HepG2 (cell line): ENCODE data around the gene NR1I2. TPM values are rescaled to one million over a fixed set of nuclear protein-coding genes. Genes with fewer than 3 reads are reported as not detected.

ENCODE experiments used
- ATAC-seq: fragments of 200-7000 bp; cut with Tn5 transposase; 3 replicates; pipeline ENCODE4 v1.9.1; 2020; ENCODE audit warnings: mild to moderate bottlenecking, moderate library complexity
- BruUV-seq: library from RNA; stranded (reverse); fragments of 400-500 nt; replicated peaks from 2 replicates; lab custom pipeline; 2021; lab: Mats Ljungman, UMichigan
- CTCF ChIA-PET: fragments of 300-600 bp; formaldehyde crosslinking; extraction: SDS; loops from one replicate; lab custom pipeline; 2021; ENCODE audit warnings: low total read pairs, inconsistent platforms, low intra/inter-chr PET ratio; lab: Yijun Ruan, JAX
- POLR2A ChIA-PET: fragments of 350-600 bp; sonication (Branson Sonifier 250); formaldehyde crosslinking; loops from one replicate; lab custom pipeline; 2020; ENCODE audit warnings: antibody characterized with exemption, inconsistent platforms; lab: Yijun Ruan, JAX
- DNase-seq: peaks from one replicate; pipeline ENCODE4 v3.0.0-alpha.2; 2015; ENCODE audit warnings: low spot score
- FAIRE-seq: peaks from 3 replicates; lab custom pipeline; 2011; peaks lifted over from hg19 to GRCh38; lab: Jason Lieb, UNC
- H2AFZ ChIP-seq: one replicate; pipeline ENCODE4 v1.6.1; 2011; ENCODE audit warnings: low read length, inconsistent platforms
- H3K27ac ChIP-seq: fragments of 300-600 bp; 3 replicates; pipeline ENCODE4 v1.8.0; 2011; ENCODE audit warnings: mixed run types, mild to moderate bottlenecking, mixed read lengths, low read length, inconsistent platforms; ENCODE audit not compliant: insufficient read depth; ENCODE audit errors: extremely low read length
- H3K27me3 ChIP-seq, 2 experiments: fragments of 200-600 bp in 1 of 2; 2 replicates in 1 of 2; 3 replicates in 1 of 2; pipeline versions ENCODE4 v1.6.0 to v1.8.0; 2011; ENCODE audit warnings: low read length in 2 of 2, mild to moderate bottlenecking in 2 of 2, moderate library complexity in 2 of 2, inconsistent platforms in 1 of 2; ENCODE audit not compliant: insufficient read depth in 2 of 2, control insufficient read depth in 1 of 2
- H3K36me3 ChIP-seq, 2 experiments: fragments of 200-600 bp in 1 of 2; replicated peaks in 1 of 2; 2 replicates in 1 of 2; 3 replicates in 1 of 2; pipeline versions ENCODE4 v1.5.1 to v1.8.0; 2011; ENCODE audit warnings: low read length in 2 of 2, inconsistent platforms in 1 of 2; ENCODE audit not compliant: insufficient read depth in 2 of 2, control insufficient read depth in 1 of 2
- H3K4me1 ChIP-seq: 2 replicates; pipeline ENCODE4 v1.5.1; 2012; ENCODE audit warnings: low read length, inconsistent platforms; ENCODE audit not compliant: insufficient read depth
- H3K4me2 ChIP-seq: 2 replicates; pipeline ENCODE4 v1.6.0; 2011; ENCODE audit warnings: low read depth, low read length, inconsistent platforms
- H3K4me3 ChIP-seq, 3 experiments: fragments of 200-600 bp in 1 of 3; sonication (generic), shearing (Covaris generic) in 1 of 3; replicated peaks in 1 of 3; 2 replicates each; pipeline ENCODE4 v1.5.1; 2011 to 2016; ENCODE audit warnings: low read length in 3 of 3, inconsistent platforms in 2 of 3, low read depth in 2 of 3, mild to moderate bottlenecking in 2 of 3, control low read depth in 1 of 3, mixed read lengths in 1 of 3; ENCODE audit not compliant: insufficient read depth in 1 of 3
- H3K79me2 ChIP-seq: one replicate; pipeline ENCODE4 v1.6.1; 2011; ENCODE audit warnings: low read length, inconsistent platforms; ENCODE audit not compliant: insufficient read depth
- H3K9ac ChIP-seq: 2 replicates; pipeline ENCODE4 v1.6.0; 2011; ENCODE audit warnings: mild to moderate bottlenecking, low read depth, low read length, inconsistent platforms; ENCODE audit not compliant: insufficient read depth
- H3K9me3 ChIP-seq: 2 replicates; pipeline ENCODE4 v1.5.1; 2012; ENCODE audit warnings: mild to moderate bottlenecking, low read length
- H4K20me1 ChIP-seq: 2 replicates; pipeline ENCODE4 v1.6.0; 2011; ENCODE audit warnings: inconsistent platforms, mild to moderate bottlenecking, low read length, moderate library complexity; ENCODE audit not compliant: insufficient read depth
- ELF3 ChIP-seq: IDR thresholded peaks from 2 replicates; pipeline ENCODE4 v1.6.1; 2016; ENCODE audit warnings: missing genetic modification reagents, missing compliant biosample characterization
- FOXP1 ChIP-seq, 2 experiments: fragments of 450-650 bp in 1 of 2; IDR thresholded peaks; 2 replicates each; pipeline ENCODE4 v1.6.1; 2017 to 2018; ENCODE audit warnings: antibody characterized with exemption in 1 of 2
- IRX3 ChIP-seq: sonication (generic); formaldehyde crosslinking; IDR thresholded peaks from 2 replicates; pipeline ENCODE4 v1.8.1; 2023; ENCODE audit warnings: mild to moderate bottlenecking, low read depth, missing genetic modification reagents, borderline replicate concordance
- KDM2A ChIP-seq: sonication (generic); formaldehyde crosslinking; IDR thresholded peaks from 2 replicates; pipeline ENCODE4 v1.4.0; 2020; ENCODE audit warnings: low read depth, missing genetic modification reagents, borderline replicate concordance
- MAZ ChIP-seq, 2 experiments: sonication (generic) in 1 of 2; formaldehyde crosslinking in 1 of 2; IDR thresholded peaks; 2 replicates each; pipeline versions ENCODE4 v1.5.0 to v1.6.1; 2012 to 2020; ENCODE audit warnings: low read depth in 2 of 2, mild to moderate bottlenecking in 2 of 2, borderline replicate concordance in 1 of 2, improper control_type of control experiment in 1 of 2, low read length in 1 of 2, missing genetic modification reagents in 1 of 2, moderate library complexity in 1 of 2
- MYC ChIP-seq: sonication (generic); formaldehyde crosslinking; IDR thresholded peaks from 2 replicates; pipeline ENCODE4 v1.9.0; 2021; ENCODE audit warnings: missing genetic modification reagents, borderline replicate concordance
- NFKBIZ ChIP-seq: IDR thresholded peaks from 2 replicates; pipeline ENCODE4 v1.6.1; 2018; ENCODE audit warnings: missing genetic modification reagents, missing compliant biosample characterization
- PHF5A ChIP-seq: IDR thresholded peaks from one replicate; pipeline ENCODE4 v1.6.1; 2018; ENCODE audit warnings: low read depth, missing genetic modification reagents; ENCODE audit not compliant: unreplicated experiment
- PRMT3 ChIP-seq: sonication (generic); formaldehyde crosslinking; IDR thresholded peaks from 2 replicates; pipeline ENCODE4 v1.8.1; 2022; ENCODE audit warnings: low read depth, mild to moderate bottlenecking, moderate library complexity, missing genetic modification reagents, borderline replicate concordance
- SRSF9 ChIP-seq: fragments of 200-400 bp; formaldehyde crosslinking; IDR thresholded peaks from 2 replicates; pipeline ENCODE4 v1.6.1; 2018; ENCODE audit warnings: borderline replicate concordance, mild to moderate bottlenecking, low read depth, low read length; ENCODE audit not compliant: insufficient read depth, poor library complexity, severe bottlenecking
- TGIF2 ChIP-seq: IDR thresholded peaks from 2 replicates; pipeline ENCODE4 v1.6.1; 2016; ENCODE audit warnings: control low read depth, missing compliant biosample characterization
- ZKSCAN8 ChIP-seq: IDR thresholded peaks from 2 replicates; pipeline ENCODE4 v1.6.1; 2016; ENCODE audit warnings: borderline replicate concordance, missing genetic modification reagents, missing compliant biosample characterization
- ZNF256 ChIP-seq: sonication (generic); formaldehyde crosslinking; conservative IDR thresholded peaks from 2 replicates; pipeline ENCODE4 v1.4.0; 2020; ENCODE audit warnings: missing genetic modification reagents
- ZNF44 ChIP-seq: sonication (generic); formaldehyde crosslinking; IDR thresholded peaks from 2 replicates; pipeline ENCODE4 v1.5.1; 2020; ENCODE audit warnings: mild to moderate bottlenecking, missing genetic modification reagents
- ZNF557 ChIP-seq: sonication (generic); formaldehyde crosslinking; IDR thresholded peaks from 2 replicates; pipeline ENCODE4 v1.4.0; 2020; ENCODE audit warnings: missing genetic modification reagents
- ZNF709 ChIP-seq: sonication (generic); formaldehyde crosslinking; IDR thresholded peaks from 2 replicates; pipeline ENCODE4 v1.5.0; 2020; ENCODE audit warnings: mild to moderate bottlenecking, missing genetic modification reagents
- WGBS: methylation state at CpG from one replicate; pipeline ENCODE4 v1.1.6; 2017; ENCODE audit warnings: low lambda C conversion rate; 5-methylcytosine and 5-hydroxymethylcytosine counted together
- in situ Hi-C: cut with HindIII; loops from 2 replicates; pipeline ENCODE4 v1.10.0; 2017; ENCODE audit warnings: low pct_unique_long_range_greater_than_20kb; ENCODE audit not compliant: extremely low pct_ligation_motif_present
- intact Hi-C: fragments of 100-400 bp; cut with micrococcal nuclease; formaldehyde crosslinking; loops from one replicate; pipeline ENCODE4 v1.10.0; 2022; ENCODE audit not compliant: unreplicated experiment
- polyA plus RNA-seq, 8 experiments: library from polyadenylated mRNA; depleted of rRNA in 3 of 8; stranded (reverse) in 7 of 8; unstranded in 1 of 8; fragments of >200 nt; fragmentation: Illumina TruSeq in 4 of 8; extraction: Trizol in 4 of 8; gene quantifications; 2 replicates each; pipeline versions ENCODE4 v1.2.1 to v1.2.3, GENCODE V29; 2011 to 2016; ENCODE audit warnings: low read depth in 4 of 8, missing spikeins in 1 of 8, mixed read lengths in 1 of 8; ENCODE audit not compliant: insufficient read depth in 1 of 8
- total RNA-seq, 5 experiments: library from RNA; depleted of rRNA; stranded (reverse); fragments of >200 nt; fragmentation: Illumina TruSeq; extraction: Trizol; gene quantifications; 2 replicates each; pipeline ENCODE4 v1.2.3, GENCODE V29; 2016; ENCODE audit warnings: low read depth in 1 of 5
- TF ChIP-seq, protein P1 (sequence below): sonication (generic); formaldehyde crosslinking; IDR thresholded peaks from 2 replicates; pipeline ENCODE4 v1.4.0; 2020; ENCODE audit warnings: missing genetic modification reagents

Gene NR1I2
- total and polyA plus RNA-seq, 2 of the 13 experiments (the other 11 are each of a cell fraction or from before 2014, with no cell fraction given), result 8.8 to 13.4 TPM

DNA sequence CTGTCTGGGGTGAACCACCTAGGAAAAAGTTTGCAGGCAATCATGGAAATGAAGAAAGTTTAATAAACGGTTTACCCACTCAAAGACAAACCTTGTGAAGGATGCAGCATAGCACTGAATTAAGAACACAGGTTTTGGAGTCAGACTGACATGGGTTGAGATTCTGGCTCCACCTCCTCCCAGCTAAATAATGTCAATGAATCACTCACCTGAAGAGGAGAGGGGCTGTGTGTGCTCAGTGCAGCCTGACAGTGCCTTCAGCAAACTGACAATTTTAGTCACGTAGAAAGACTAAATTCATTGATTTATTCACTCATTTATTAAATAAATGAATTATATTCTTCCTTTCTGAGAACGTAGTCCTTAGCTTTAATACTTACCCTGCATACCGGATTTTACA lies 18.9 kb downstream of the NR1I2 start:
- whole genome bisulfite sequencing, result 92% methylated on average over 4 of the region's 4 CpGs
- H2AFZ ChIP-seq, result no peak overlapping the region
- ATAC-seq (no peak), FAIRE-seq (no peak), DNase-seq (no peak)
- H3K79me2 ChIP-seq, result no peaks in the 10 kb centered on the region
- H3K27me3 ChIP-seq, result no peaks in the 10 kb centered on the region
- intact Hi-C loops (no loop called here), in situ Hi-C loops (no loop called here)
- H3K4me3 ChIP-seq, result no peak overlapping the region
- ChIA-PET POLR2A (interaction anchor here (0.9 kb wide), 1 partner anchor 13 kb away, joined by 3 read pairs; no protein-coding TSS in a partner anchor), CTCF (no interaction called here)
- H3K9me3 ChIP-seq, result no peaks in the 10 kb centered on the region
- no peak overlapping the region for H3K4me2 ChIP-seq
- TF ChIP-seq KDM2A (CRISPR knock-in tag), result no peak
- no peak for TF ChIP-seq PHF5A (CRISPR knock-in tag)
- TF ChIP-seq FOXP1 (IDR thresholded peaks at IDR 0.05), result no peak
- TF ChIP-seq FOXP1 (CRISPR knock-in tag; IDR thresholded peaks at IDR 0.05), result no peak
- TF ChIP-seq ZKSCAN8 (CRISPR knock-in tag), result no peak
- TF ChIP-seq ZNF44 (CRISPR knock-in tag), result no peak
- no peak for TF ChIP-seq SRSF9
- TF ChIP-seq, protein P1, sequence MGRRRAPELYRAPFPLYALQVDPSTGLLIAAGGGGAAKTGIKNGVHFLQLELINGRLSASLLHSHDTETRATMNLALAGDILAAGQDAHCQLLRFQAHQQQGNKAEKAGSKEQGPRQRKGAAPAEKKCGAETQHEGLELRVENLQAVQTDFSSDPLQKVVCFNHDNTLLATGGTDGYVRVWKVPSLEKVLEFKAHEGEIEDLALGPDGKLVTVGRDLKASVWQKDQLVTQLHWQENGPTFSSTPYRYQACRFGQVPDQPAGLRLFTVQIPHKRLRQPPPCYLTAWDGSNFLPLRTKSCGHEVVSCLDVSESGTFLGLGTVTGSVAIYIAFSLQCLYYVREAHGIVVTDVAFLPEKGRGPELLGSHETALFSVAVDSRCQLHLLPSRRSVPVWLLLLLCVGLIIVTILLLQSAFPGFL (CRISPR knock-in tag), result no peak
- no peak for TF ChIP-seq ZNF256 (CRISPR knock-in tag)
- no peak for TF ChIP-seq ZNF557 (CRISPR knock-in tag)
- TF ChIP-seq TGIF2 (CRISPR knock-in tag), result no peak
- no peak for TF ChIP-seq MYC (CRISPR knock-in tag)
- no peak for TF ChIP-seq IRX3
- no peak for TF ChIP-seq ELF3 (CRISPR knock-in tag)
- TF ChIP-seq NFKBIZ, result no peak
- TF ChIP-seq ZNF709 (CRISPR knock-in tag), result no peak
- TF ChIP-seq PRMT3 (CRISPR knock-in tag), result no peak
- TF ChIP-seq MAZ (IDR thresholded peaks at IDR 0.05; ENCODE audit: borderline replicate concordance, low read depth, low read length), result no peak
- no peak for TF ChIP-seq MAZ (CRISPR knock-in tag; IDR thresholded peaks at IDR 0.05; ENCODE audit: low read depth)
- no peaks in the 10 kb centered on the region for H3K36me3 ChIP-seq
- no peaks in the 10 kb centered on the region for H4K20me1 ChIP-seq
- H3K4me1 ChIP-seq, result peaks cover 24% of the 10 kb centered on the region
- BruUV-seq, result no TSS peak
- no peak overlapping the region for H3K27ac ChIP-seq
- no peak overlapping the region for H3K9ac ChIP-seq
